ENCODE results near the gene TRHDE. TPM values are rescaled to one million over a fixed set of nuclear protein-coding genes. Genes with fewer than 3 reads are reported as not detected.

TRHDE gene
- total RNA-seq, 2 donors from 2014 or later = not detected

DNA sequence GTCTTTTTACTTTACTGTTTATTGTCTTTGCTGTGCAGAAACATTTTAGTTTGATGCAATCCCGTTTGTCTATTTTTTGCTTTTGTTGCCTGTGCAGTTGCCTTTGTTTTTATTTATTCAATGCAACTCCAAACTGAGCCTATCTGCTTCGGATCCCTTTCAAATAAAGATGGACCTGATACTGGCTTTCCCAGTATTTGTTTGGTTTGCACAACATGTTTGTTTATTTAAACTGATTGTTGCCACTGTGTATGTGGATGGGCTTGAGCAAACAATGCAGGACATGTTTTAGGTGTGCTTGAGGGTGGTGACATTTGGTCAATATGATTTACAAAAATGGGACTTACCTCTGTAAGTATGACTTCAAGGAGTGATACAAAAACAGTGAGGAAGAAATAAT, 6.7 kb downstream of the TRHDE start:
- H3K4me3 Mint-ChIP-seq = no peak overlapping the region
- peaks cover 23% of the 10 kb centered on the region for H3K27me3 Mint-ChIP-seq (ENCODE audit: low read depth)
- H3K9me3 Mint-ChIP-seq = peaks cover 0 to under 1% of the 10 kb centered on the region in 2 donors
- ATAC-seq (replicated peaks in 1 of 2) (no peak), DNase-seq (no peak)
- H3K27ac Mint-ChIP-seq = no peak overlapping the region
- H3K4me1 Mint-ChIP-seq (ENCODE audit: low read depth) = no peaks in the 10 kb centered on the region
- H3K36me3 Mint-ChIP-seq (ENCODE audit: insufficient read depth in 2 of 2) = no peaks in the 10 kb centered on the region

DNA sequence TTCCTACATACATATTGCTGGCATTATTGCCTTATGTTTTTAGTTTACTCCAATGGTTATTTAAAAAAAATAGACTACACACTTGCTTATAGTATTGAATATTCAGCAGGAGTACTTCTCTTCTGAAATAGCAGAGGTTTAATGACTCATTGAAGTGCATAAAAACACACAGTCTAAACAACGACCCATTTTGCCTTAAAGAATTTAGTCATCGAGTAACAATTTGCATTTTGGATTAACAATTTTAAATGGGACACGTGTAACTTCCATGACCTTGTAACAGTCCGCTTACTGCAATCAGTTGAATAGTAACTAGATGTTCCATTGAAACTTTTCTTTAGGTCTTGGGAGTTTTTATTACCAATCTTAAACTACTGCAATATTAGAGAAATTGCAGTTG, 9.0 kb downstream of the TRHDE start:
- no peak for DNase-seq
- Mint-ChIP-seq H3K27ac (no peak overlapping the region), H3K27me3 (ENCODE audit: low read depth) (peaks cover 5% of the 10 kb centered on the region), H3K4me3 (no peak overlapping the region), H3K9me3 (no peaks in the 10 kb centered on the region), H3K36me3 (ENCODE audit: insufficient read depth in 2 of 2) (no peaks in the 10 kb centered on the region), H3K4me1 (ENCODE audit: low read depth) (no peaks in the 10 kb centered on the region)
- no peak for ATAC-seq (replicated peaks in 1 of 2)

DNA sequence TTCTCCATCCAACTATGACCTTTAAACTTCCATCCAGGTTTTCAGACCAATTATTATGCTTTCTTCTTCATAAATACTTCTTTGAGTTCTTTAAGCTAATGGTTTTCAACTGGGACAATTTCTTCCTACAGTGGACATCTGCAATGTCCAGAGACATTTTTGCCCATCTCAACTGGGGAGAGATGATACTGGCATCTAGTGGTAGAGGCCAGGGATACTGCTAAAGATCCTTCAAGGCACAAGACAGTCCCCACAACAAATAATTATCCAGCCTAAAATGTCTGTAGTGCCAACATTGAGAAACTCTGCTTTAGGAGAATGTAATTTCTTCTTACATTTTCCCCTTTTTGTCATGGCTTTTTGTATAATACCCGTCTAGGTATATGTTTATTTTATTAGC, 10.6 kb downstream of the TRHDE start:
- no peaks in the 10 kb centered on the region for H3K36me3 Mint-ChIP-seq (ENCODE audit: insufficient read depth in 2 of 2)
- H3K27ac Mint-ChIP-seq = no peak overlapping the region
- no peak for ATAC-seq (replicated peaks in 1 of 2)
- H3K4me1 Mint-ChIP-seq (ENCODE audit: low read depth) = no peaks in the 10 kb centered on the region
- H3K9me3 Mint-ChIP-seq = peaks cover 0 to 2% of the 10 kb centered on the region in 2 donors
- no peak overlapping the region for H3K4me3 Mint-ChIP-seq
- no peaks in the 10 kb centered on the region for H3K27me3 Mint-ChIP-seq (ENCODE audit: low read depth)
- DNase-seq = no peak

- ATAC-seq (replicated peaks in 1 of 2) (no peak), DNase-seq (no peak)
- H3K27me3 Mint-ChIP-seq (ENCODE audit: low read depth) = no peaks in the 10 kb centered on the region
- H3K9me3 Mint-ChIP-seq = peaks cover 0 to 2% of the 10 kb centered on the region in 2 donors
- no peaks in the 10 kb centered on the region for H3K4me1 Mint-ChIP-seq (ENCODE audit: low read depth)
- no peaks in the 10 kb centered on the region for H3K36me3 Mint-ChIP-seq (ENCODE audit: insufficient read depth in 2 of 2)
- H3K4me3 Mint-ChIP-seq = no peak overlapping the region
- H3K27ac Mint-ChIP-seq = no peak overlapping the region
These were observed 13.7 kb downstream of the TRHDE start for GRCh38 chr12:72285861-72286260.

DNA sequence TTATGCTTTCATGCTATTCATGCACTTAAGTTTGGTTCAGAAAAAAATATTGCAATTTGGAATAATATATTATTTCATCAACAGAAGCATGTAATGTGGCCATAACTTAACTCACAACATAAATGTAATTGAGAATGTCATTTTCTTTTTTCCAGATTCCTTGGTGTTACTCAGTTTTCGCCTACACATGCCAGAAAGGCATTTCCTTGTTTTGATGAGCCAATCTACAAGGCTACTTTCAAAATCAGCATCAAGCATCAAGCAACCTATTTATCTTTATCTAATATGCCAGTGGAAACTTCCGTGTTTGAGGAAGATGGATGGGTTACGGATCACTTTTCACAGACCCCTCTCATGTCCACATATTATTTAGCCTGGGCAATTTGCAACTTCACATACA, 14.4 kb downstream of the TRHDE start:
- no peaks in the 10 kb centered on the region for H3K36me3 Mint-ChIP-seq (ENCODE audit: insufficient read depth in 2 of 2)
- H3K4me3 Mint-ChIP-seq = no peak overlapping the region
- no peaks in the 10 kb centered on the region for H3K27me3 Mint-ChIP-seq (ENCODE audit: low read depth)
- DNase-seq (no peak), ATAC-seq (replicated peaks in 1 of 2) (no peak)
- no peaks in the 10 kb centered on the region for H3K4me1 Mint-ChIP-seq (ENCODE audit: low read depth)
- peaks cover 0 to 2% of the 10 kb centered on the region in 2 donors for H3K9me3 Mint-ChIP-seq
- no peak overlapping the region for H3K27ac Mint-ChIP-seq

DNA sequence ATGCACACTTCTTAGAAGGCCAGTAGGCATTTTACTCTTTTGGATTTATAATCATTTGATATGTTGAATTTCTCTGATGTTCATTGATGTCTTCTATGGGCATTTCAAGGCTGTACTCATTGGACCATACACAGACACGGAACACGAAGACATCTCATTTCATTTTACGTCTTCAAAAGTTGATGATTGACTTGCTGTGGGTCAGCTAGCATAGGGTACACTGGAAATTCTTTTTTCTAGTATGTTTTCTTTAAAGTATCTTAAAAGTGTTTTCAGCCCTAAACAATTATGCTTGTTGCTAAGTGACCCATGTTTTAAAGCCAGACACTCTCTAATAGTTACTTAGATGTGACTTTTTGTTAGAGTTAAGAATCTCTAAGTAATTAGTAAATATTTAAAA, 16.3 kb downstream of the TRHDE start:
- ATAC-seq (replicated peaks in 1 of 2) = no peak
- Mint-ChIP-seq H3K27ac (no peak overlapping the region), H3K27me3 (ENCODE audit: low read depth) (no peaks in the 10 kb centered on the region), H3K4me1 (ENCODE audit: low read depth) (no peaks in the 10 kb centered on the region), H3K9me3 (peaks cover 0 to 2% of the 10 kb centered on the region in 2 donors), H3K4me3 (no peak overlapping the region), H3K36me3 (ENCODE audit: insufficient read depth in 2 of 2) (no peaks in the 10 kb centered on the region)
- no peak for DNase-seq

DNA sequence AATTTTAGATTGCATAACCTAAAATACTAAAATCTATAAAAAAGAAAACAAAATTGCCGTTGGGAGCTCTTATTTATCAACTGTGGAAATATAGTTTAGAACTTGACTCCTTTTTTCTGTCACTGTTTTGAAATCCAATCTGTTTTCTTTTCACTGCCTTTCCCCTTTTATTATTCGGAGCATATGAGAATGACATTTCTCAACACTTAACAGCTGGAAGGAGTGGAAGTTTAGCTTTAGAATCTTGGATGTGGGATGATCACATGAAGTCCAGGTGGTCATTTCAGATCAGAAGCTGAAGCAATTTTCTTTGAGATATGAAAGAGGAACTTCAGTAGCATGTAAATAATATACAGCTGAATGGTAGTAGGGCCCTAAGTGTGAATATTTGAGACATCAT, 16.7 kb downstream of the TRHDE start:
- DNase-seq (no peak), ATAC-seq (replicated peaks in 1 of 2) (no peak)
- no peak overlapping the region for H3K4me3 Mint-ChIP-seq
- H3K36me3 Mint-ChIP-seq (ENCODE audit: insufficient read depth in 2 of 2) = no peaks in the 10 kb centered on the region
- no peak overlapping the region for H3K27ac Mint-ChIP-seq
- H3K4me1 Mint-ChIP-seq (ENCODE audit: low read depth) = no peaks in the 10 kb centered on the region
- H3K27me3 Mint-ChIP-seq (ENCODE audit: low read depth) = no peaks in the 10 kb centered on the region
- peaks cover 0 to 2% of the 10 kb centered on the region in 2 donors for H3K9me3 Mint-ChIP-seq

DNA sequence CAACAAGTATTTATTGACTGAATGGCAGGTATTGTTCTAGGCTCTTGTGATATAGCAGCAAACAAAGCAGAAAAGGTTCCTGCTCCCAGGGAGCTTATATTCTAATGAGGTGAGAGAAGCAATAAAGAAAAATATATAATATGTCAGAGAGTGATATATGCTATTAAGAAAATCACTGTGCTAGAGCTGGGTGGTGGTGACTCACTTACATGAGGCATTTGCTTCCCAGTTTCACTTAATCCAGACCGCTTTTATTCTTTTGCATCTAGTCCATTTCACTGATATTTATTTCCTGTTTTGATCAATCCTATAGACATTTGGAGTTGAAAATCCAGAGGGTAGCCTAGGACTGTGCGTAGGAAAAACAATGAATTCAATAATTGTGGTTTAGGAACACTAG, 17.5 kb downstream of the TRHDE start:
- H3K4me1 Mint-ChIP-seq (ENCODE audit: low read depth) = no peaks in the 10 kb centered on the region
- peaks cover 0 to 2% of the 10 kb centered on the region in 2 donors for H3K9me3 Mint-ChIP-seq
- H3K36me3 Mint-ChIP-seq (ENCODE audit: insufficient read depth in 2 of 2) = no peaks in the 10 kb centered on the region
- no peak overlapping the region for H3K4me3 Mint-ChIP-seq
- DNase-seq (no peak), ATAC-seq (replicated peaks in 1 of 2) (no peak)
- no peak overlapping the region for H3K27ac Mint-ChIP-seq
- no peaks in the 10 kb centered on the region for H3K27me3 Mint-ChIP-seq (ENCODE audit: low read depth)

GRCh38 chr12:72291175-72291574, 19.0 kb downstream of the TRHDE start:
- no peak for DNase-seq
- Mint-ChIP-seq H3K27ac (no peak overlapping the region), H3K4me1 (ENCODE audit: low read depth) (no peaks in the 10 kb centered on the region)

DNA sequence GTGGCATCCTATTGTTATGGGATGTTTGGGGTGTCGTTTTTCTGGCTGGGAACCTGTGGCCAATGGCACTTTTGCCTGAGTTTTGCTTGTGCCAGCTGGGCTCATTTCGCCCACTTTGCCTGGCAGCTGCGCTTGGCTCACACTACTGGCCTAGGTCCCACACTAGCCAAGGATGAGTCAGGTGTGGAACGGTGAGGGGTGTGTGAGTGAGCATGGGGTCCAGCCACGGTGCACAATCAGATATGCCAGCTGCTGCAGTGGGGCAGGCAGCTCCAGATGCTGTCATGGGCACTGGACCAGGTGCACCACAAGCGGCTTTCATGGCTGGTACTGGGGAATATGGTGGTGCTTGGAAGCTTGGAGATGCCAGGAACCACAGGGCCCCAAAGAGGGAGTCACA, 21.5 kb downstream of the TRHDE start:
- Mint-ChIP-seq H3K27ac (no peak overlapping the region), H3K36me3 (ENCODE audit: insufficient read depth in 2 of 2) (no peaks in the 10 kb centered on the region)

More at GRCh38 chr12:72291175-72291574, 19.0 kb downstream of the TRHDE start:
- no peaks in the 10 kb centered on the region for H3K27me3 Mint-ChIP-seq (ENCODE audit: low read depth)
- H3K4me3 Mint-ChIP-seq = no peak overlapping the region
- peaks cover 0 to 2% of the 10 kb centered on the region in 2 donors for H3K9me3 Mint-ChIP-seq
- no peaks in the 10 kb centered on the region for H3K36me3 Mint-ChIP-seq (ENCODE audit: insufficient read depth in 2 of 2)
- no peak for ATAC-seq (replicated peaks in 1 of 2)

DNA sequence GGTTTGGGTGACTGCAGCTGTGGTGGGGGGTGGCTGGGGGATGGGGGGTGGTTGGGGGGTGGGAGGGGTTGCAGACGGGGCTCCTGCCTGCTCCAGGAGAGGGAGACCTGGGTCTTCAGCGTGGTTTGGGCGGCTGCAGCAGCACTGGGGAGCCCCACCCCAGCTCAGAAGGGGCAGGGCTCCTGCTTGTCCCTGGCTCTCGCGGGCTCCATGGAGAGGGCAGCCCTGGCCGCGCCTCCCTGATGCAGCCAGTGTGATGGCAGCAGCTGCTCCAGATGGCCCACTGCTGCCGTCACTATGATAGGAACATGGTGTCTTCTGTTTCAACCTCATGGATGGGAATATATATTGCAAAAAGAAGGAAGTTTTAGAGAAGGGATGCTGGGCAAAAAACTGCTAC, 22.9 kb downstream of the TRHDE start:
- DNase-seq (no peak), ATAC-seq (replicated peaks in 1 of 2) (no peak)
- H3K36me3 Mint-ChIP-seq (ENCODE audit: insufficient read depth in 2 of 2) = no peaks in the 10 kb centered on the region
- no peak overlapping the region for H3K4me3 Mint-ChIP-seq
- H3K27me3 Mint-ChIP-seq (ENCODE audit: low read depth) = no peaks in the 10 kb centered on the region
- no peak overlapping the region for H3K27ac Mint-ChIP-seq
- no peaks in the 10 kb centered on the region for H3K9me3 Mint-ChIP-seq
- H3K4me1 Mint-ChIP-seq (ENCODE audit: low read depth) = no peaks in the 10 kb centered on the region

More for the DNA sequence above, 21.5 kb downstream of the TRHDE start:
- Mint-ChIP-seq H3K9me3 (no peaks in the 10 kb centered on the region), H3K4me3 (no peak overlapping the region), H3K27me3 (ENCODE audit: low read depth) (no peaks in the 10 kb centered on the region), H3K4me1 (ENCODE audit: low read depth) (no peaks in the 10 kb centered on the region)
- no peak for ATAC-seq (replicated peaks in 1 of 2)
- no peak for DNase-seq

- no peaks in the 10 kb centered on the region for H3K36me3 Mint-ChIP-seq (ENCODE audit: insufficient read depth in 2 of 2)
- no peaks in the 10 kb centered on the region for H3K4me1 Mint-ChIP-seq (ENCODE audit: low read depth)
- no peaks in the 10 kb centered on the region for H3K9me3 Mint-ChIP-seq
- H3K27me3 Mint-ChIP-seq (ENCODE audit: low read depth) = no peaks in the 10 kb centered on the region
- DNase-seq (no peak), ATAC-seq (replicated peaks in 1 of 2) (no peak)
- no peak overlapping the region for H3K27ac Mint-ChIP-seq
- no peak overlapping the region for H3K4me3 Mint-ChIP-seq
These were observed 23.6 kb downstream of the TRHDE start for GRCh38 chr12:72295744-72296143.

- Mint-ChIP-seq H3K27me3 (ENCODE audit: low read depth) (no peaks in the 10 kb centered on the region), H3K9me3 (no peaks in the 10 kb centered on the region), H3K27ac (no peak overlapping the region), H3K36me3 (ENCODE audit: insufficient read depth in 2 of 2) (no peaks in the 10 kb centered on the region), H3K4me3 (no peak overlapping the region), H3K4me1 (ENCODE audit: low read depth) (no peaks in the 10 kb centered on the region)
- ATAC-seq (replicated peaks in 1 of 2) (no peak), DNase-seq (no peak)
These were observed 24.2 kb downstream of the TRHDE start for GRCh38 chr12:72296389-72296788.

- Mint-ChIP-seq H3K4me1 (ENCODE audit: low read depth) (no peaks in the 10 kb centered on the region), H3K36me3 (ENCODE audit: insufficient read depth in 2 of 2) (no peaks in the 10 kb centered on the region), H3K9me3 (peaks cover 0 to 2% of the 10 kb centered on the region in 2 donors), H3K27ac (no peak overlapping the region), H3K4me3 (no peak overlapping the region), H3K27me3 (ENCODE audit: low read depth) (no peaks in the 10 kb centered on the region)
- ATAC-seq (replicated peaks in 1 of 2) (no peak), DNase-seq (no peak)
These were observed 25.5 kb downstream of the TRHDE start for GRCh38 chr12:72297666-72298065.

Data from activated T-cell treated with anti-CD3 and anti-CD28 coated beads, Interleukin-2, amount 50 U/mL, for 72 hours (primary cell).